Stimulated activated CD8-positive, alpha-beta memory T cell treated with anti-CD3 and anti-CD28 coated beads, Interleukin-4, amount 100 ng/mL, for 4 hours (primary cell): ENCODE data around the gene CHMP6.
"Not testable (repeated sequence)": the region's sequence is repeated elsewhere in the genome, so short reads cannot be mapped to it uniquely, and the experiment has no call there.

Source experiments
- DNase-seq, 2 donors: peaks; one replicate each; pipeline ENCODE4 v3.0.0-alpha.2; 2020; ENCODE audit warnings: low read depth in 2 of 2, low spot score in 1 of 2

Gene CHMP6

GRCh38 chr17:81029859-81030258 lies 38.2 kb downstream of the CHMP6 start:
- DNase-seq = no peak

GRCh38 chr17:81030312-81030711 lies 38.7 kb downstream of the CHMP6 start:
- DNase-seq = not testable (repeated sequence)

- no peak for DNase-seq
Observed at GRCh38 chr17:81030741-81031565, 39.3 kb downstream of the CHMP6 start.

DNA sequence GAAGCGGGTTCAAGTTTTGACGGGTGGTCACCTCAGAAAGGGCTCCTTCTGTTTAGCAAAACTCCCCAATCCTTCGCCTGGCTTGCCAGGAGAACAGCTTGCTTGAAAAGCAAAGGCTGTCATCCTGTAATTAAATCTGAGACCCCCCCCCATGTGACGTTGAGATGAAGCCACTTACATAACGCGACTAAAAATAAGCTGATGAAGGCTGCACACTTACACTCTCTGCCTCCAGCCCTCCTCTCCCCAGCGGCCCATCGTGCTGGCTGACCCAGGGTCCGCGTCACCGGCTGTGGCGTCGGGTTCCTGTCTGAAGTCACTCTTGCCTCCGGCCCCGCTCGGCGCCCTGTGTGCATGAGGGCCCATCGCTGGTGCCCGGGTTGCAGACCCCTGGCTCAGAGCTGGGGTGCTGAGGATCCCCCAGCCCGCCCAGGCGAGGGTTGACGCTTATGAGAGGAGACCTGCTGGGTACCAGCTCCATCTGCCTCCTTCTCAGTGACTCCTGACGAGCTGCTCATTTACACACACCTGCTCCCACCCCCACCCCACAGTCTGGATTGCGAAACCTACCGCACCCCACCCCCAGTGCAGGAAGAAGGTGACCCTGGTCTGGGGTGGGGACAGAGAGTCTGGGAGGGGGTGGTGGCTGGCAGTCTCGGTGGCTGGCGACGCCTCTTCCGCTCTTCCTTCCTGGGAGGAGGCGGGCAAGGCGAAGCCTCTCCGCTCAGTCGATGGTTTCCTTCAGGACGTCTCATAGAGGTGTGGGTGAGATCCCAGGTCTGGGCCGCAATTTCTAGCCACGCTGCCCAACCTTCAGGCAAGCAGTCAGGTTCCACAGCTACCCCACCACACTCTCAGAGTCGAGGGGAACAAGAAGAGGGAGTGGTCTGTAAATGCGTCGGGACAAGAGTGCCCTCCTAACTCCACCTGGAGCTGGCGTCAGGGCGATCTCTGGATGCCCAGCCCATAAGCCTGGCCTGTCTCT lies 40.2 kb downstream of the CHMP6 start:
- no peak for DNase-seq

- DNase-seq = no peak
Observed at GRCh38 chr17:81032641-81033480, 41.2 kb downstream of the CHMP6 start.

GRCh38 chr17:81033535-81034167 lies 42.0 kb downstream of the CHMP6 start:
- DNase-seq = no peak

DNA sequence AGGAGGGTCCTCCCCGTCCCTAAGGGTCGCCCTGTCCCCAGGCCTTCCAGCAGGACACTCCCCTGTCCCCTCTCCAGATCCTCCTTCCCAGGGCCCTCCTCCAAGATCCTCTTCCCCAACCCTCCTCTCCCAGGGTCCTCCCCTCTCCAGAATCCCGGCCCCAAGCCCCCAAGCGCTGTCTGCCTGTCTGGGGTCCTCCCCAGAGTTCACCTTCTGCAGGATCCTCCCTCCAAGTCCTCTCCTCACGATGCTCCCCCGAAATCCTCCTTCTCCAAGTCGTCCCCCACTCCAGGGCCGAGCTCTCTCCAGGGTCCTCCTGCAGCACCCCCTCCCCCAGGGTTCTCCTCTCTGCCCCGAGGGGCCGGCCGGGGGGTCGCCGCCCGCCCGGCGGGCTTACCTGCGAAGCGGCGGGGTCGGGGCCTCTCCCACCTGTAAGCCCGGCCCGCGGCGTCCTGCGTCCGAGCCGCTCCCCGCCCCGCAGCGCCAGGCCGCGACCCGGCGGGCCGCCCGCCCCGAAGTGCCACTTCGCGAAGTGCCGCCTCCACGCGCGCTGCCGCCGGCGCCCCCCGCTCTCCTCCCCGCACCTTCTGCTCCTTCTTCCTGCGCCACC lies 42.6 kb downstream of the CHMP6 start:
- no peak for DNase-seq

DNA sequence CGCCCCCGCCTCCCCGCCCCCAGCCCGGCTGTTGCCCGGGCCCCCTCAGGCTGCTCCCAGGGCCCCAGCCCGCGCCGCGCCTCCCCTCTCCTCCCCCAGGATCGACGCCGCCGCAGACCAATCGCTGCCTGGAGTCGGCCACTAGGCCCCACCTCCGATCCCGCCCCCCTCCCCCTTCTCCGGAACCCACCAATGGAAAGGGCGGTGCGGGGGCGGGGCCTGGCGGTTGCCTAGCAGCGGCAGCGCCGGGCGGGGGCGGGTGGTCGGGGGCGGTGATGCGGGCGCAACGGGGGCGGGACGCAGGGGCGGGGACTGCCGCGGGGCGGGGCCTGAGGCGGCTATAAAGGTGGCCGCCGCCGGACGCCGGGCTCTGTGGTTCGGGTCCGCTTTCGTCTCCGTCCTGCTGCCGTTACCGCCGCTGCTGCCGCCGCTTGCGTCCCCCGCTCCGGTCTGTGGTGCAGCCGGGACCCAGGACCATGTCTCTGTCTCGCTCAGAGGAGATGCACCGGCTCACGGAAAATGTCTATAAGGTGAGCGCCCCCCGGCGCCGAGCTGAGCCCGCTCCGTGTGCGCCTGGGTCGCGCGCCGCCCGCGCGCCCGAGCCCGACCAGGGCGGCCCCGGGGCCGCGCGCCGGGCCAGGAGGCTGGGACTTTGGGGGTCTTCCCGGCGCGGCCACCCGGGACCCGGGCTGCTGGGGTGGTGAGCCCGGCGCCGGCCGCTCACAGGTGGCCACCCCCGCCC lies 43.3 kb downstream of the CHMP6 start, which contains the start of gene BAIAP2:
Gene BAIAP2 (plus strand): TSS at position 373 of the 742 bp plus-strand sequence. CDS start 104 bp downstream, at position 477.
- peak; percentile 96 to 99 for DNase-seq

DNA sequence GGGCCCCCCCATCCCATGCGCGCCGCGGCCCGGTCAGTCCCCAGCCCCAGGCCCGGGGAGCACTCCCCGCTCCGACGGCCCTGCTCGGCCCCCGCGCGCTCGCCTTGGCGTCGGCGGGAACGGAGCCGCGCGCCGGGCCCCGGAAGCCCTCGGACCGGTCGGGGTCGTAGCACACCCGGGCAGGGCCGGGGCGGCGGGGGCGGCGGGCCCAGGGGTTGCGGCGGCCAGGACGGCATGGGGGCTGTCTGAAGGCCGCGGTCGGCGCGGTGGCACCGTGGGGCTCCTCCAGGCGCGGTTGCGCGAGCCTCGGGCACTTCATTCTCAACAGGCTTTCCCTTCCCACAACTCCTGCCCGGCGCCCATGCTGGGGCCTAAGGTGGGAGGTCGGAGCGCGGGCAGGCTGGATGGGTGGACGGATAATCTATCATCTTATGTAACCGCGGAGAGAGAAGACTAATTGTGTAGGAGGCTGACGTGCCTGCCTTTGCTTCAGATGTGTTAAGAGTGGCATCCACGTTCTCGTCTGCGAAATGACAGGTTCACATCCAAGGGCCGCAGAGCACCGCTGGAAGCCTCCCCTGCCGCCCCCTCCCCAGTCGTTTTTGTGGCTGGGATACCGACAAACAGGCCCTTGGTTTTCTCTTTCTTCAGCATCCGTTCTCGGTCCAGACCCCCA lies 44.0 kb downstream of the CHMP6 start:
- no peak for DNase-seq

DNA sequence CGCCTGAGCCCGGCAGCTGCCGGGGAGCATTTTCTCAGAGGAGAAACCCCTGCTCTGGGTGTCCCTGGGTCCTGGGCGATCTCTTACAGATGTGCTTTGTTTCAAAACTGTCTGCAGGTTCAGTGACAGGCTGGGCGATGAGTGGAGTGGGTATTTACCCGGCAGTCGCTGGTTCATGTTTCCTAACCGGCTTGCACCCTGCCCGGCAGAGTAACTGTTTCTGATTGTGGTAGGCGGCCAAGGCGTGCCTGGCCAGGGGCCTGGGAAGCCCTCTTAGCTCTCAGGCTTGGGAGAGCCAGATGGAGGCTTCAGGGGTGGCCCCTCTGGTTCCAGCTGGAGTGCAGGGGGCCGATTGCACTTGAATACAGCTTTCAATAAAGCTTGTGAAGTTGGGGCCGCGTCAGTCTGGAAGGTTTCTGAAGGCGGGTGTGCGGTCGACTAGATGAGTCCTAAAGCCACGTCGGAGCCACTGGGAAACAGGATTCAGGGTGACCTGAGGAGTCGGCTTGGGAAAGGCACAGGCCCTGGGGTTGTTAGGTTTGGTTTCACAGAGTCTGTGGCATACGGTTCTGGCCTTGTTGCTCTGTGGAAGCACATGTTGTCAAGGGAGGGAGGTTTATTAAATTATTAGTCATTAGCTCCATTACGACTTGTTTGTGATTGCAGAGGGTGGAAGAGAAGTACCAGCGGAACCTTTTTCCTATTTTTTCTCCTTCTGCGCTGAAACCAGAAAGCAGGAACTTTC lies 44.7 kb downstream of the CHMP6 start:
- DNase-seq = no peak

DNA sequence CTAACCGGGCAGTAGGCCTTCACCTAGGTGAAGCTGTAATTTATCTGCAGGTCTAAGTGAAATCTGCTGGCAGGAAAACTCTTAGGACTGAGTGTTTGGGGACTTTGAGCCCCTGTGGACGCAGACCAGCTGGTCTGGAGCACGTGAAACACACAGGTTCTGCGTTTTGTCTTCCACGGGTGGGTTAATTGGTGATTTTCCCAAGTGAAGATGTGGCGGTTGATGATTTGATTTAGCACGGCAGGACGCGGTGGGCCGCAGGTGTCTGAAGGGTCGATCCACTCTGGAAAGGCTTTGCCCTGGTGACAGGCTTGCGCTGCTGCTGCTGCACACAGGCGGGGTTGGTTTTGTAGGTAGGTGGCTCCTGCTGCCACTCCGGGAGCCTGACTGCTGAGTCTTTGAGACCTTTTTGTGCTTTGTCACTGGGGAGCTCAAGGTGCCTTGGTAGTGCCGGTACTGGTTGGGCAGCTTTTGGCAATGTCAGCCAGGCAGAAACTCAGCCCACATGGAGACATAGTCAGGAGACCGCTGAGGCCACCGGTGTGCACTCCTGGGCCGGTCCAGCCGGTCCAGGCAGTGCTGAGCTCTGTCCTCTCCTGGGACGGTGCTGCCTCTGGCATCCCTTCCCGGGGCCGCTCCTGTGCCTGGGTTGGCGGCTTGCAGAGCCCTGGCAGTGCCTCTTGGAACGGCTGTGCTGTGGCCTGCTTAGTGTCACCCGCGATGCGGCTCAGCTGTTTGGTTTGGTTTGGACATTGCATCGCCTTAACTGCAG lies 45.6 kb downstream of the CHMP6 start:
- DNase-seq = no peak

GRCh38 chr17:81037798-81038733 lies 46.4 kb downstream of the CHMP6 start:
- no peak for DNase-seq

DNA sequence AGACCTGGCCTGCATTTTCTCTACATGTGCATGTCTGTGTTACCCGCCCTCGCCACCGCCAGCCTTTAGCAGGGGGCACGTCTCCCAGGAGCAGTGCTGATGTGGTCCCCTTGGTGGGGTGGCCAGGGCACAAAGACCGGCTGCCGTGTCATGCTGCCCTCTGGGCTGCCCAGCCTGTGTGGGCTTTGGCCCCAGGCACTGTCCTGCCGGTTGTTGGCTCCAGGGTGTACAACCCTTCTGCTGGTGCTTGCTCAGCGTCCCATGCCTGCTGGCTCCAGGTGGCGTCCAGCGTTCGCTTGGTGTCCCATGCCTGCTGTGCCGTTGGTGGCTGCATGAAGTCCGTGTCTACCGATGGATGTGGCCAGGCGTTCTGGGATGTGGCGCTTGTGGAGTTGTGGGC lies 47.5 kb downstream of the CHMP6 start:
- DNase-seq = no peak

DNA sequence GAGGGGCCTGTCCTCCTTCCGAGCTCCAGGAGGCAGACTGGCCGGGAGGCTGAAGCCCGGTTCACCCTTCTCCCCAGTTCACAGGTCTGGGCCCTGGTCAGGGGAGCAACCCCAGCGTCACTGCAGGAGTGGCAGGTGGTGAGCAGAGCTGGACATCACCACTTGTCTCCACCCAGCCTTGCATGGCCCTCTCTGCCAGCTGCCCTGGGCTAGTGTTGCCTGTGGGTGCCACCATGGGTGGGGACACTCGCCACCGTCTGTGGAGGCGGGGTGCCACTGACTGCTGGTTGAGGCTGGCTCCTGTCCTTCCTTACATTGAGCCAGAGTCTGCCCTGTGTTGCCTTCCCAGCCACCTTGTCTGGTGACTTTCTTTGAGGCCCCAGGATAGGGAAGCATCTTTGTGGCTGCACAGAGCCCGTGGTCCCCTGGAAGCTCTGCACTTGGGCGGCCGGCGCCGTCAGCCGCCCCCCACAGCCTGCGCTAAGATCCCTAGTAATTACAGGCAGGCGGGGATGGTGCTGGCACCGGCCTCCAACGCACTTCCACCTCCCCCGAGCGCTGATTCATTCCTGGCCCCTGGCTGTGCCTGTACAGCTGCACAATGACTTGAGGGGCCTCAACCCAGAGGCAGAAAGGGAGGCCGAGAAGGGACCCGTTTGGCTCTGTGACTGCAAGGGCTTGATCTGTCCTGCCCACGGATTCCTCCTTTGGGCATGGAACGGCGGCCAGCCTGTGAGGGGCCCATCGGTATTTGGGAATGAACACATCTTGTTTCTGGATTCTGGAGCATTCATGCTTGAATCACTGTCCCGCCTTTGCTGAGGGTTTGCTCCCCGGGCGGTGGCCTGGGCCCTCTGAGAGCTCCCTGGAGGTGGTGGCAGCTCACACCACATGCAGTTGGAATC lies 48.5 kb downstream of the CHMP6 start:
- DNase-seq = no peak

DNA sequence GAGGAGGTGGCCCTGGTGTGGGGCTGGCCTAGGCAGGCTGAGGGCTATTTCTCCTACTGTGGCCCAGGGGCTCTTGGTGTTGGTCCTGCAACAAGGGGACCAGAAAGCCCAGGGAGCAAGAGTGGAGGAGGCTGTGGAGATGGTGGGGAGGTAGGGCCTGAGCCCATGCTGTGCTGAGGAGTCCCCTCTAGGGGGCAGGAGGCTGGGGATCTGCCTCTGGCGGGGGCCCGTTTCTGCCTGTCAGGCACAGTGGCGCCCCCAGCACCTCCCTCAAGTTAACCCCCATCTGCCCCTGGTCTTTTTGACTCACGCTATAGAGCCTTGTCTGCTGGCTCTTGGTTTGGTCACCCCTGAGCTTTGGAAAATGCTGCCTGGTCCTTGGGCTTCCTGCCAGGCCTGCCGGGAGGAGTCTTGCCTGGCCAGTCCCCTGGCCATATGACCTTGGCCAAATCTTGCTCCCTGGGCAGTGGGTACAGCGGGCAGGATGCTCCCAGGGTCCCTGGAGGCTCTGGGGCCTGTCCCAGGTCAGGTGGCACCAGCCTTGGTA lies 49.2 kb downstream of the CHMP6 start:
- DNase-seq = no peak
